ENCODE data around the gene ZNF570.

GRCh38 chr19:37472165-37472564, 3.0 kb downstream of the ZNF570 start:
- TF ChIP-seq POLR2A (IDR thresholded peaks at IDR 0.05; ENCODE audit: low read depth, low read length), result no peak
- TF ChIP-seq POLR2AphosphoS5 (IDR thresholded peaks at IDR 0.05; ENCODE audit: low read depth, low read length), result no peak
- no peak for TF ChIP-seq PAX5 (IDR thresholded peaks at IDR 0.05; ENCODE audit: insufficient read depth, low read length, severe bottlenecking)
- TF ChIP-seq TAF1 (IDR thresholded peaks at IDR 0.05; ENCODE audit: low read depth, low read length), result no peak
